NT2/D1 (cell line): ENCODE results near the gene TRPM4.

Experiments used
- SUZ12 ChIP-seq: IDR thresholded peaks from 2 replicates; pipeline ENCODE4 v1.6.1; 2011; ENCODE audit not compliant: insufficient read length, insufficient read depth; ENCODE audit errors: extremely low read depth
- YY1 ChIP-seq: IDR thresholded peaks from 2 replicates; pipeline ENCODE4 v1.6.1; 2011; ENCODE audit not compliant: insufficient read length, insufficient read depth
- ZNF274 ChIP-seq: IDR thresholded peaks from 2 replicates; pipeline ENCODE4 v1.6.1; 2011; ENCODE audit warnings: mild to moderate bottlenecking, low read depth, low read length

DNA sequence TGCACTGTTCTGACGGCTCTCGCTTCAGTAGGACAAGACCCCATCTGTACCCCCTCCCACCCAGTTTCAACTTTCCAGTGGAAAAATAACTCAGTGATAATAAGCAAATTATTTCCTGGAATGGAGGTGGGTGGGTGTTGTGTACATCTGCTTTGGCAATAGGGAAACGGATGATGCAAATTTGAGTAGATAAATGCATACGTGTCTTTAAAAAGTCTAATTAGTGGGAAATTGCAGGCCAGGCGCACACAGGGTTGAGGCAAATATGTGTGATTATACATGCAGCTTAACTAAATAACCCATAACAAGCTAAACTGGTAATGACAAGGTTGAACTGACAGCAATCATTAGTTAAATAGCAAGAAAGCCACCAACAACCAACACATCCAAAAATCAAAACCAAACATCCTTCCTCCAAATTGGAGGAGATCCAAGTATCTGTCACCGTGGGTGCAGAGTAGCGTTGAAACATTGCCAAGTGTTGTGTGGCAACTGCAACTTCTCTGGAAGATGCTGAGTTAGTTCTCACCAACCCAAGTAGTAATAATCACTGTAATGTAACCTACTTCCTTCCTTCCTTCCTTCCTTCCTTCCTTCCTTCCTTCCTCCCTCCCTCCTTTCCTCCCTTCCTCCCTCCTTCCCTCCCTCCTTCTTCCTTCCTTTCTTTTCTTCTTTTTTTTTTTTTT is 54.6 kb downstream of the TRPM4 start:
- TF ChIP-seq ZNF274: no peak
- no peak for TF ChIP-seq SUZ12
- TF ChIP-seq YY1: no peak
